Spinal cord (tissue), 10 donors: Measurements from ENCODE around the gene ZNRD2. TPM values are rescaled to one million over a fixed set of nuclear protein-coding genes. Genes with fewer than 3 reads are reported as not detected.

Source experiments
- DNase-seq, 6 donors: peaks; one replicate each; pipeline versions ENCODE4 v3.0.0 to v3.0.0-alpha.2; 2013 to 2015; ENCODE audit warnings: low spot score in 6 of 6, low read depth in 4 of 6
- H3K27ac ChIP-seq: one replicate; pipeline ENCODE4 v1.5.1; 2013; ENCODE audit warnings: low read depth, low read length, control low read depth
- H3K27me3 ChIP-seq: one replicate; pipeline ENCODE4 v1.6.1; 2013; ENCODE audit warnings: low read length; ENCODE audit not compliant: control insufficient read depth, insufficient read depth
- H3K36me3 ChIP-seq: one replicate; pipeline ENCODE4 v1.6.1; 2013; ENCODE audit warnings: low read length; ENCODE audit not compliant: control insufficient read depth, insufficient read depth
- H3K4me1 ChIP-seq: one replicate; pipeline ENCODE4 v1.6.1; 2013; ENCODE audit warnings: low read length; ENCODE audit not compliant: control insufficient read depth, insufficient read depth
- H3K4me3 ChIP-seq: one replicate; pipeline ENCODE4 v1.5.1; 2013; ENCODE audit warnings: low read depth, low read length, control low read depth
- H3K9me3 ChIP-seq: one replicate; pipeline ENCODE4 v1.6.1; 2013; ENCODE audit warnings: low read length; ENCODE audit not compliant: control insufficient read depth, insufficient read depth
- WGBS: methylation state at CpG from one replicate; pipeline ENCODE4 v1.1.5; 2013; ENCODE audit warnings: missing lambda C conversion rate; ENCODE audit not compliant: insufficient coverage; 5-methylcytosine and 5-hydroxymethylcytosine counted together
- polyA plus RNA-seq, 2 donors: library from polyadenylated mRNA; unstranded; fragments of 120-200 nt; gene quantifications; one replicate each; pipeline ENCODE4 v1.2.1, GENCODE V29; 2013; ENCODE audit not compliant: insufficient read length in 2 of 2
- total RNA-seq, 2 donors: library from RNA; depleted of rRNA in 1 of 2; stranded (reverse); fragments of 120-200 nt in 1 of 2; fragments of >200 nt in 1 of 2; gene quantifications; one replicate each; pipeline versions ENCODE4 v1.2.3 to v1.2.4, GENCODE V29; 2013 to 2014
- donor health status: healthy.

ZNRD2 gene
- total and polyA plus RNA-seq, 4 donors = 14.7 to 87.2 (median 54.1) TPM

DNA sequence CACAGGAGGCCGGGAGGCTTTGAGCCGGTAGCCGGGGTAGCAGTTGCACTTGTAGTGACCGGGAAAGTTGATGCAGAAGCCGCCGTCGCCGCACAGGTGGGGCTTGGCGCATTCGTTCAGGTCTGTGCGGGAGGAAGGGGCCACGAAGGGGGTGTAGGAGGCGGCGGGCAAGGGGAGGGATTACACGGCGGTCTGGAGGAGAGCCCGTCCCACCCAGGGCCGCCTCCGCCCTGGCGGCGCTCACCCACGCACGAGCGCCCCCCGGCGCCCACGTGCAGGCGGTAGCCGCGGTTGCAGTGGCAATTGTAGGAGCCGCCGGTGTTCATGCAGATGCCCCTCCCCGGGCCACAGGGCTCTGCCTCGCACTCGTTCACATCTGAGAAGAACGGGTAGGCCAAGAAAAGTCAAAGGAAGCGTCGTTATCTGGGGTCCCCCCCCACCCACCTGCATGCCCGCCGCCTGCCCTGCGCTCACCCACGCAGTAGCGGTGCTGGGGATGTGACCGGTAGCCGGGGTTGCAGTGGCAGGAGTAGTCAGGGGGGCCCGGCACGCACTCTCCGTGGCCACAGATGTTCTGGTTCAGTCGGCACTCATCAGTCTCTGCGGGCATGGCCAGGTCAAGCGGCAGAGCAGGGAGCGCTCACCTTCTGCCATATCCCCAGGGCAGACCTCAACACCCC lies 22.7 kb upstream of the ZNRD2 start:
- peaks cover 23% of the 10 kb centered on the region for H3K4me1 ChIP-seq
- peaks cover 83% of the 10 kb centered on the region for H3K36me3 ChIP-seq
- WGBS = 53% methylated on average over 51 of the region's 52 CpGs

DNA sequence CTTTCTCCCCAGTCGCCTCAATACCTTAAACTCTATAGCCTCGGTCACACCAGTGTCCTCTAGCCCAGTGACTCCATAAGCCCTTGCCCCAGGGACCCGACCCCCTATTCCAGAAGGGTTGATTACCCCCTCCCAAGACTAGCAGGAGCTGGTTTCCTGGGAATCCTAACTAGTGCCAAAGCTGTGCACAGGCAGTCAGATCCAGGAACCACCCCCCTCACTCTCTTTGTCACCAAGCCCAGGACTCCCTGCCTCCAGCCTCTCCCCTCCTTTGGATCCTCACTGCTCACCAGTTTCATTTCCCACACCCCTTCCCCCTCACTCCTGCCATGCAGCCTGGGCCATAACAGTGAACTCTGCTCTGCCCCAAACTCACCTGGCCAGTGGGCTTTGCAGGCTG lies 21.9 kb upstream of the ZNRD2 start:
- Histone ChIP-seq H3K36me3 (peaks cover 83% of the 10 kb centered on the region), H3K4me1 (peaks cover 23% of the 10 kb centered on the region), H3K4me3 (no peak overlapping the region), H3K27ac (no peak overlapping the region), H3K27me3 (peaks cover 6% of the 10 kb centered on the region), H3K9me3 (no peaks in the 10 kb centered on the region)
- peak in 1 of 6 donors; percentile 60 for DNase-seq
- WGBS = 88% methylated on average over 3 of the region's 3 CpGs

More for the DNA sequence above, 22.7 kb upstream of the ZNRD2 start:
- no peak overlapping the region for H3K27ac ChIP-seq
- no peaks in the 10 kb centered on the region for H3K9me3 ChIP-seq
- no peak overlapping the region for H3K4me3 ChIP-seq
- no peak for DNase-seq
- H3K27me3 ChIP-seq = peaks cover 6% of the 10 kb centered on the region

DNA sequence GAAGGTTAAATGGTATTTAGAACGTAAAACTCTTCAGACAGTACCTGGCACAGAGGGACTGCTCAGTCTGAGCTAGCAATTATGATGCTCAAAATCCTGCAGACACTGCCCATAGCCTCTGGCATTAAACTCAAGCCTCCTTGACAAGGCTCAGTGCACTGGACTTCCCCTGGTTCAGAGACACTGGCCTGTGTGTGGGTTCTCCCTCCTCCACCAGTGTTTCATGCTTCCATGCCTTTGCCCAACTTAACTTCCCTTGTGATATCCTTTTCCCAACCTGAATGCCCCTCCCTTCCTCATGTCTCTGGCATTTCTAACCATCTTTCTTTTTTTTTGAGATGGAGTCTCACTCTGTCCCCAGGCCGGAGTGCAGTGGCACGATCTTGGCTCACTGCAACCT lies 21.2 kb upstream of the ZNRD2 start:
- WGBS = 97% methylated on average over 3 of the region's 3 CpGs
- H3K4me3 ChIP-seq = no peak overlapping the region
- H3K4me1 ChIP-seq = peaks cover 27% of the 10 kb centered on the region
- H3K9me3 ChIP-seq = no peaks in the 10 kb centered on the region
- H3K36me3 ChIP-seq = peaks cover 83% of the 10 kb centered on the region
- no peak overlapping the region for H3K27ac ChIP-seq
- no peak for DNase-seq
- H3K27me3 ChIP-seq = peaks cover 6% of the 10 kb centered on the region

- H3K27ac ChIP-seq = no peak overlapping the region
- peak in 2 of 6 donors; percentile 9 to 34 for DNase-seq
- WGBS = 67% methylated on average over 17 of the region's 17 CpGs
Measured at GRCh38 chr11:65551572-65552387, 18.5 kb upstream of the ZNRD2 start.

DNA sequence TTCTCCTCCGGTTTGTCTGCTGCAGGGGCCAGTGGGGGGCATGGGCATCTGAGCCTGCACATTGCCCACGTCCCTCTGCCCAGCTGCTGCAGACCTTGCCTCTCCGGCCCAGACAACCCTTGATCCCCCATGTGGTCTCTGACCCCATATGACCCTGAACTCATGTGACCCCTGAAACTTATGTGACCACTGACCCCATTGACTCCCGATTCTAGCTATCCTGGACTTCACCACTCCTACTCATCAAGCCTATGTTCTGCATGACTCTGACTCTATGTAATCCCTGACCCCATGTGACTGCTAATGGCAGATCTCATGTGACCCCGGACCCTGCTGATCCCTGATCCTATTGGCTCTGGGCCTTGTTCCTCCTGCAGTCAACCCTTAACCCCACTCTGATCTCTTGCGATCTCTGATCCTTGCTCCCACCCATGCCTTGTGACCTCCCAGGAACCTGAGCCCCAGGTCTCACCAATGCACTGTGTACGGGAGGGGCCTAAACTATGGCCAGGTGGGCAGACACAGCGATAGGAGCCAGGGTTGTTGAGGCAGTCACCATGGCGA lies 17.8 kb upstream of the ZNRD2 start:
- WGBS = 72% methylated on average over 9 of the region's 9 CpGs
- no peak overlapping the region for H3K27ac ChIP-seq
- H3K36me3 ChIP-seq = peaks cover 68% of the 10 kb centered on the region
- H3K9me3 ChIP-seq = no peaks in the 10 kb centered on the region
- no peak overlapping the region for H3K4me3 ChIP-seq
- DNase-seq = no peak
- peaks cover 47% of the 10 kb centered on the region for H3K4me1 ChIP-seq
- H3K27me3 ChIP-seq = peaks cover 6% of the 10 kb centered on the region

More at GRCh38 chr11:65551572-65552387, 18.5 kb upstream of the ZNRD2 start:
- peaks cover 46% of the 10 kb centered on the region for H3K4me1 ChIP-seq
- peaks cover 6% of the 10 kb centered on the region for H3K27me3 ChIP-seq
- peaks cover 74% of the 10 kb centered on the region for H3K36me3 ChIP-seq
- H3K9me3 ChIP-seq = no peaks in the 10 kb centered on the region
- H3K4me3 ChIP-seq = no peak overlapping the region

DNA sequence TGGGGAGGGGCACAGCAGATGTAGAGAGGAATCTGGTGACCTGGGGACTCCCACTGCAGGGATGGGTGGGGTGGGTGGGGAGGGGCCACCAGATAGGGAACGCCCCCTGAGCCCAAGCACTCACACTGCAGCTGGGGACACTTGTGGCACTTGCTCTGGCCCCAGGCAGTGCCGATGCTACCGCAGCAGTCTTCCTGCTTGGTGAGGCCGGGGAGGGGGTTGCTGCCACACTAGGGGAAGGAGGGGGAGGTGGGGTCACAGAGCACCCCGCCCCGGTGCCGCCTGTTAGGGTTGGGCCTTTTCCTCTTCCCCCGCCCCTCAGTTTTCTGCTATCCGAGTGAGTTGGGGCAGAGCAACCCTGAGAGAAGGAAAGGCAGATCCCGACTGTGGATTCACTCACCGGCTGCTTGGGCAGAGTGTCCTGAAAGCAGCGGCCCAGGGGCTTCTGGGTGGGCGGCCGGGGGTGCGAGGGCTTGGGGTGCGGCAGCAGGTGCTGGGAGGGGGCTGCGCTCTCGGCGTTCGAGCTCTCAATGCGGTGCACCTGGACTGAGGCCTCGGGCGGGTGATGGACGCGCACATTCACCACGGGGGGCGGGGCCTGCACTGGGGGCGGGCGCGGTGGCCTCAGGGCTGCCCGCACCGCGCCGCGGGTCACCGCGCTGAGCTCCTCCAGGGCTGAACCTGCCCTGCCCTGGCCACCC lies 16.8 kb upstream of the ZNRD2 start:
- no peaks in the 10 kb centered on the region for H3K9me3 ChIP-seq

DNA sequence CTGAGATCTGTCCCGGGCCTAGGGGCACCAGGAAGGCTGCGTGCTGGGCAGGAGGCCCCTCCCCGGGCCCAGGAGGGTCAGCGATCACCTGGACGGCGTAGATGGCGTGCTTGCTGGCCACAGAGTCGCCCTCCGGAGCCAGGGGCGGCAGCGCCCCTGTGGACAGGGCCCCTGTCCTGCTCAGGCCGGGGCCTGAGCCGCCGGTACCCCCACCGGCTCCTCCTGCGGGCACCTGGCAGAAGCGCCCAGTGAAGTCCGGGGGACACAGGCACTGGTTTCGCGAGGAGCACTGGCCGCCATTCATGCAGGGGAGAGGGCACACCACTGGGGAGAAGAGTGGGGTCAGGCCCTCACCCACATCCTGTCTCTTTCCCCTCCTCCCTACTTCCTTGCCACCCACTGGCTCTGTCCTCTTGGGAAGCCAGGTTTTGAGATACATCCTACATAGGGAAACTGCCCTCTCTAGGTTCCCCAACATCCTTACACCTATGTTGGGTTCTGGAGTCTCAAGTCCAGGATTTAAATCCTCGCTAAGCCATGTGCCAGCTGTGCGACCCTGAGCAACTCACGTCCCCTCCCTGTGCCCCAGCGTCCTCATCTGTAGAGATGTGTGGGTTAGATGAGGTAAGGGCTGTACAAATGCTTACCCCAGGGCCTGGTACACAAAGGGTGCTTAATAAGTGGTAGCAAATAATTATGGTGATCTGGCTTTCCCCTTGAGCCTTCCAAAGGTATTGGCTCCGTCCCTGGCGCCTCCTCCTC lies 16.0 kb upstream of the ZNRD2 start:
- 74% methylated on average over 27 of the region's 27 CpGs for WGBS
- Histone ChIP-seq H3K27me3 (no peaks in the 10 kb centered on the region), H3K9me3 (no peaks in the 10 kb centered on the region), H3K4me1 (peaks cover 47% of the 10 kb centered on the region), H3K27ac (no peak overlapping the region), H3K36me3 (peaks cover 54% of the 10 kb centered on the region), H3K4me3 (no peak overlapping the region)
- DNase-seq = no peak

More for the DNA sequence above, 16.8 kb upstream of the ZNRD2 start:
- DNase-seq = no peak
- Histone ChIP-seq H3K4me3 (no peak overlapping the region), H3K27ac (no peak overlapping the region), H3K4me1 (peaks cover 47% of the 10 kb centered on the region), H3K27me3 (peaks cover 6% of the 10 kb centered on the region), H3K36me3 (peaks cover 61% of the 10 kb centered on the region)
- 31% methylated on average over 37 of the region's 37 CpGs for WGBS

DNA sequence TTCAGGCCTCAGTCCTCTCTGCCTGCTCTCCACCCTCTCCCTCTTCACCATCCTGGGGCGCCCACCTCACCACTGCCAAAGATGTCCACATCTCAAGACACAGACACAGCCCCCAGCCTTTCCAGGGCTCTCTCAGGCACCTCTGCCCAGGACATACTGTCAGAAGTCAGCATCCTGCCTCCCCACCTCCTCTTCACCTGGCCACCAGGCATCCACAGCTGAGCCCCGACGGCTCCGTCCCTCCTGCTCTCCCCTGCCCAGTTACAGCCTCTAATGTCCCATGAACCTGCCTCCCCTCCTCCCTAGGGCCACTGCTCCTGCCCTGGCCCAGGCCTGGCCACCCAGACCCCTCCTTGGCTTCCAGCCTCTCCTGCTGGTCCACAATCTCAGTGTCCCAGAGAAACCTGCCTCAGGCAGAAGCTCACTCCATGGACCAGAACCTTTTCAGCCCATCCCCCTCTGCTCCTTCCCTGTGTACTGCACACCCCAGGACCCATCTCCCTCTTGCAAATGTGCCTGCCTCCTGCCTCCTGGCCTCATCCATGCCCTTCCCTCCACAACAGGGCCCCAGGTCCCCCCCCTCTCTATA lies 15.3 kb upstream of the ZNRD2 start:
- no peaks in the 10 kb centered on the region for H3K9me3 ChIP-seq
- H3K27me3 ChIP-seq = no peaks in the 10 kb centered on the region
- peaks cover 54% of the 10 kb centered on the region for H3K36me3 ChIP-seq
- DNase-seq = no peak
- WGBS = 89% methylated on average over 4 of the region's 4 CpGs
- no peak overlapping the region for H3K27ac ChIP-seq
- peaks cover 53% of the 10 kb centered on the region for H3K4me1 ChIP-seq
- no peak overlapping the region for H3K4me3 ChIP-seq
